Aortic smooth muscle cell (primary cell): ENCODE measurements around the gene FAM184A. TPM values are rescaled to one million over a fixed set of nuclear protein-coding genes. Genes with fewer than 3 reads are reported as not detected.

Experiments
- total RNA-seq: library from RNA; depleted of rRNA; stranded (reverse); fragments of >200 nt; gene quantifications from 2 replicates; pipeline ENCODE4 v1.2.3, GENCODE V29; 2014

Gene FAM184A, protein sequence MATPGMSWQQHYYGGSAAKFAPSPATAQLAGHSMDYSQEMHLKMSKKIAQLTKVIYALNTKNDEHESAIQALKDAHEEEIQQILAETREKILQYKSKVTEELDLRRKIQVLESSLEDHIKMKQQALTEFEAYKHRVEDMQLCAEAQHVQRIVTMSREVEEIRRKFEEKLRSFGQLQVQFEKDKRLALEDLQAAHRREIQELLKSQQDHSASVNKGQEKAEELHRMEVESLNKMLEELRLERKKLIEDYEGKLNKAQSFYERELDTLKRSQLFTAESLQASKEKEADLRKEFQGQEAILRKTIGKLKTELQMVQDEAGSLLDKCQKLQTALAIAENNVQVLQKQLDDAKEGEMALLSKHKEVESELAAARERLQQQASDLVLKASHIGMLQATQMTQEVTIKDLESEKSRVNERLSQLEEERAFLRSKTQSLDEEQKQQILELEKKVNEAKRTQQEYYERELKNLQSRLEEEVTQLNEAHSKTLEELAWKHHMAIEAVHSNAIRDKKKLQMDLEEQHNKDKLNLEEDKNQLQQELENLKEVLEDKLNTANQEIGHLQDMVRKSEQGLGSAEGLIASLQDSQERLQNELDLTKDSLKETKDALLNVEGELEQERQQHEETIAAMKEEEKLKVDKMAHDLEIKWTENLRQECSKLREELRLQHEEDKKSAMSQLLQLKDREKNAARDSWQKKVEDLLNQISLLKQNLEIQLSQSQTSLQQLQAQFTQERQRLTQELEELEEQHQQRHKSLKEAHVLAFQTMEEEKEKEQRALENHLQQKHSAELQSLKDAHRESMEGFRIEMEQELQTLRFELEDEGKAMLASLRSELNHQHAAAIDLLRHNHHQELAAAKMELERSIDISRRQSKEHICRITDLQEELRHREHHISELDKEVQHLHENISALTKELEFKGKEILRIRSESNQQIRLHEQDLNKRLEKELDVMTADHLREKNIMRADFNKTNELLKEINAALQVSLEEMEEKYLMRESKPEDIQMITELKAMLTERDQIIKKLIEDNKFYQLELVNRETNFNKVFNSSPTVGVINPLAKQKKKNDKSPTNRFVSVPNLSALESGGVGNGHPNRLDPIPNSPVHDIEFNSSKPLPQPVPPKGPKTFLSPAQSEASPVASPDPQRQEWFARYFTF
- total RNA-seq: 1.2 and 2.6 TPM in 2 replicates

DNA sequence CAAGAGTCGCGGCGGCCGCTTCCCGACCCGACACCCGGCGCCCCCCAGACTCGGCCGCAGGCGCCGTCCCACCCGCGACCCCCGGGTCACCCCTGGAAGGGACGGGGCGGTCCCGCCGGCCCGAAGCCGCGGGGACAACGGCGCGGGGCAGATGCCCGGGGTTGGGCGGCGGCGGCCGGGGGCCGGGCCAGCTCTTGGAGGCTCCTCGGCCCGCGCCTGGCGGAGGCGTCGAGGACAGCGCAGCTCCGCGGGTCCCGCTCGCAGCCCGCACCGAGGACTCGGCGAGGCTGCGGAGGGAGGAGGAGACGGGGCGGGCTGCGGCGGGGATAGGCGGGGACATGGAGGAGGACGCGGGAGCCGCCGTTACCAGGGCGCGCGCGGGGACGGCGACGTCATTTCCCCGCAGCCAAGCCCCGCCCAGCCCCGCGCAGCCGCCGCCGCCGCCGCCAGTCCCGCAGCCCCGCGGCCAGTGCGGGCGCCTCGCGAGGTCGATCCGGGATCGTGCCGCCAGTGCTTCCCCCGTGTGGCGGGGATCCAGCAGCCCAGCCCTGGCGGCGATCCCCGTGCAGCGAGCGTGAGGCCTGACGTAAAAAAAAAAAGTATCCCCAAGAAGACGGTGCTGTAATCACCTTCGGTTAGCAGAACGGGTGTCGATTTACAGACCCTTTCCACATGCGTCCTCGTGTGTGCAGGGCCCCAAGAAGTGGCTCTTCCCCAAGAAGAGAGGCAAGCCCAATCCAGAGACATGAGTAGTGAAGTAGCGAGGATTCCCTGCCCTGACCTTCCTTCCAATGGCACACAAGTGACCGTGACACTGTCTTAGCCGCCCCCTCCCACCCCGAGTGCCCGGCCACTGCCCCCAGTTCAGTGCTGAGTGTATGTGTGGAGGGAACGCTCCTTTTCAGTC, at the start of gene FAM184A:
FAM184A (minus strand) TSS at position 289 of the 907 bp plus-strand sequence. CDS start 365 bp downstream, outside the sequence.

DNA sequence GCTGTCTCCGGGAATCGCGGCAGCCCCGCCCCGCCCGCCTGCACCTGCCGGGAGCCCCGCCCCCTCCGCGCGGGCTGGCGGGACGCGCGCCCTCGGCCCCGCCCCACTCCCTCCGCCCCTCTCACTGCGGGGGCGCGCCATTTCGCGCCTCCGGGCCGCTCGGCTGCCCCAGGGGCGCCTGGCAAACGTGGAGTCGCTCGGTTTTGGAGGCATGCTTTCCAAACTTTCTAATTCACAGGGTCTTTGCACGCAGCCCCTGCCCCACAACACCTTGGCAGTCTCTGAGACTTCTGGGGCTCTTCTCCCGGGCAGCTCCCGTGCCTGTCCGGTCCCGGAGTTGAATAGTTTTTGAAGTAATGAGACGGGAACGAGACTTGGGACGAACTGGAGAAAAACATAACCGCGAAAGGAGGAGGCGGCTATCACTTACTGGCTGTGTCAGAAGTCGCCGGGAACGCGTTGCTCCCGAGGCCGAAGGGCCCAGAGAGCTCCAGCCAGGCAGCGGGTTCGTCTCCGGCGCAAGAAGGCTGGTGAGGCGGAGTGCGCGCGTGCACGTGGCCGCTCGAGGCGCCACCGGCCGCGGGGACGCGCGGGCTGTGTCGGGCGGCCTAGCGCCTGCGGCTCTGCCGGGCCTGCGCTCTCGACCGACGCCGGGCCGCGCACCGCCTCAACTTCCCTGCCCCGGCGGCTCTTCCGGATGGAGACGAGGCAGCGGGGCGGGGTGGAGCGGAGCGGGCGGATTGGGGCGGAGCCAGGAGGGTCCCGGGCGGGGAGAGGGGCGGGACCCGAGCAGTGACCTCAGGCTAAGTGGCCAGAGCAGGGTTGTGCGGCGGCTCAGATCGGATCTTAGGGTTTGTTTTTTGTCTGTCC, 143.8 kb downstream of the FAM184A start, which contains the start of gene MCM9:
MCM9 (minus strand) TSS at position 699 of the 870 bp plus-strand sequence. CDS start 3,436 bp downstream, outside the sequence.

Other genes with a start within 250 kb of the FAM184A start
- 13.5 and 16.8 TPM in 2 replicates for gene ASF1A, start 184.5 kb downstream of the FAM184A start, total RNA-seq
- 7.5 and 9.1 TPM in 2 replicates for gene MCM9, start 143.5 kb downstream of the FAM184A start, total RNA-seq